ENCODE data around the gene NOL9.

Gene NOL9

DNA sequence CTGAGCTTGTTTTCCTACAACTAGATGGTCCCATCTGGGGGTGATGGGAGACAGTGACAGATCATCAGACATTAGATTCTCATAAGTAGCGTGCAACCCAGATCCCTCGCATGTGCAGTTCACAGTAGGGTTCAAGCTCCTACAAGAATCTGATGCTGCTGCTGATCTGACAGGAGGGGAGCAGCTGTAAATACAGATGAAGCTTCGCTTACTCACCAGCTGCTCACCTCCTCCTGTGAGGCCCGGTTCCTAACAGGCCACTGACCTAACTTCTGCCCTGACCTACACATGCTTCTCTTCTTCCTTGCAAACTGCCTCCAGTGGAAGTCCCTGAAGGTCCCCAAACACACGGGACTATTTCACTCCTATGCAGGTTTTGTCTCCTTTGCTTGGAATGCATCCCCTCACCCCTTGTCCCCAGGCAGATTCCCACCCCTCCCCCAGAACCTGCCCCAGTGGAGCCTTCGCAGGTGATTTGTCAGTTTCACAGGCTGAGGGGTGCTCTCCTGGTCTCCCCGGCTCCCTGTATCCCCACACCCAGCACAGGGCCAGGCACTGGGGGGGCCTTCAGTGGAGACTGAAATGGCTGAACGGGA, 19.8 kb upstream of the NOL9 start:
- Histone ChIP-seq H3K4me2 (ENCODE audit: low read length) (no peak overlapping the region), H3F3A (ENCODE audit: insufficient read depth, low read length) (no peaks in the 10 kb centered on the region)

DNA sequence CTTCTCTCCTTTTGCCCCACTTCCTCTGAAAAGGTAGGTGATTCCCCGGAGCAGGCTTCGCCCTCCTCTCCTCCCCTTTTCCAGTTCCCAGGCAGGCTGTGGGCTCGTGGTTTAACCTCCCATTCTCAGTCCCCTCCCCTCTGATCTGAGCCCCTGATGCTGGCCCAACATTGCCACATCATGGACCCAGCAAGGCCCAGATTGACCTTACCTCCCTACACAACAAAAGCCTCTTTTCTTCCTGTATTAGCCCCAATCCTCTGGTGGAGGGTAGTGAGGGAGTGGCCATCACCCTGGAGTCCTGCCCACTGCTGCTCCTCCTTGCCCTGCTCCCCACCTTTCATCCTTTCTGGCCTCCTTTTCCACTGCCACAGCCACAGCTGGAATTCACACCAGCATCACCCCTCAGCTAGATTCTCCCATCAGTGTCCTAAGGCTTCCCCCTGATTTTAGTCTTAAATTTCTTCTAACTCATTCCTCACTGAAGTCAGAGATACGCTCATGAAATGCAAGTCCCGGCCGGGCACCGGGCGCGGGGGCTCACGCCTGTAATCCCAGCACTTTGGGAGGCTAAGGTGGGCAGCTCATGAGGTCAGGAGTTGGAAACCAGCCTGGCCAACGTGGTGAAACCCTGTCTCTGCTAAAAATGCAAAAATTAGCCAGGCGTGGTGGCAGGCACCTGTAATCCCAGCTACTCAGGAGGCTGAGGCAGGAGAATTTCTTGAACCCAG, 18.5 kb upstream of the NOL9 start:
- Histone ChIP-seq H3K27me3 (ENCODE audit: insufficient read depth, low read length) (no peaks in the 10 kb centered on the region), H3K9me2 (ENCODE audit: low read depth, low read length) (no peaks in the 10 kb centered on the region), H3K4me1 (ENCODE audit: insufficient read depth, low read length, severe bottlenecking) (peaks cover 43% of the 10 kb centered on the region), H4K20me1 (ENCODE audit: insufficient read depth, low read length) (no peaks in the 10 kb centered on the region), H2AFZ (ENCODE audit: low read length) (no peak overlapping the region), H3K9ac (ENCODE audit: low read length) (no peak overlapping the region; the same call in 1 of the 2 replicates), H3K9me3 (ENCODE audit: low read length) (peaks cover 12% of the 10 kb centered on the region), H3F3A (ENCODE audit: insufficient read depth, low read length) (no peaks in the 10 kb centered on the region), H3K36me3 (ENCODE audit: insufficient read depth, low read length) (peaks cover 11% of the 10 kb centered on the region), H3K4me3 (ENCODE audit: low read depth, low read length, poor library complexity, severe bottlenecking) (no peak overlapping the region), H3K4me2 (ENCODE audit: low read length) (no peak overlapping the region), H3K79me2 (ENCODE audit: insufficient read depth, low read length) (no peaks in the 10 kb centered on the region), H3K27ac (ENCODE audit: low read depth, low read length, poor library complexity, severe bottlenecking) (peak overlapping the region; percentile 28)
- TF ChIP-seq, protein P1, sequence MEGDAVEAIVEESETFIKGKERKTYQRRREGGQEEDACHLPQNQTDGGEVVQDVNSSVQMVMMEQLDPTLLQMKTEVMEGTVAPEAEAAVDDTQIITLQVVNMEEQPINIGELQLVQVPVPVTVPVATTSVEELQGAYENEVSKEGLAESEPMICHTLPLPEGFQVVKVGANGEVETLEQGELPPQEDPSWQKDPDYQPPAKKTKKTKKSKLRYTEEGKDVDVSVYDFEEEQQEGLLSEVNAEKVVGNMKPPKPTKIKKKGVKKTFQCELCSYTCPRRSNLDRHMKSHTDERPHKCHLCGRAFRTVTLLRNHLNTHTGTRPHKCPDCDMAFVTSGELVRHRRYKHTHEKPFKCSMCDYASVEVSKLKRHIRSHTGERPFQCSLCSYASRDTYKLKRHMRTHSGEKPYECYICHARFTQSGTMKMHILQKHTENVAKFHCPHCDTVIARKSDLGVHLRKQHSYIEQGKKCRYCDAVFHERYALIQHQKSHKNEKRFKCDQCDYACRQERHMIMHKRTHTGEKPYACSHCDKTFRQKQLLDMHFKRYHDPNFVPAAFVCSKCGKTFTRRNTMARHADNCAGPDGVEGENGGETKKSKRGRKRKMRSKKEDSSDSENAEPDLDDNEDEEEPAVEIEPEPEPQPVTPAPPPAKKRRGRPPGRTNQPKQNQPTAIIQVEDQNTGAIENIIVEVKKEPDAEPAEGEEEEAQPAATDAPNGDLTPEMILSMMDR (IDR thresholded peaks at IDR 0.05; ENCODE audit: low read length), result no peak
- no peak for TF ChIP-seq EZH2 (IDR thresholded peaks at IDR 0.05; ENCODE audit: borderline replicate concordance, low read length)

More for the DNA sequence above, 19.8 kb upstream of the NOL9 start:
- no peak overlapping the region for H3K9ac ChIP-seq (ENCODE audit: low read length)
- H3K79me2 ChIP-seq (ENCODE audit: insufficient read depth, low read length), result no peaks in the 10 kb centered on the region
- peaks cover 11% of the 10 kb centered on the region for H3K36me3 ChIP-seq (ENCODE audit: insufficient read depth, low read length)
- no peaks in the 10 kb centered on the region for H3K27me3 ChIP-seq (ENCODE audit: insufficient read depth, low read length)
- H3K9me3 ChIP-seq (ENCODE audit: low read length), result peaks cover 10% of the 10 kb centered on the region
- H4K20me1 ChIP-seq (ENCODE audit: insufficient read depth, low read length), result no peaks in the 10 kb centered on the region
- TF ChIP-seq, protein P1 (IDR thresholded peaks at IDR 0.05; ENCODE audit: low read length), result no peak
- no peak for TF ChIP-seq EZH2 (IDR thresholded peaks at IDR 0.05; ENCODE audit: borderline replicate concordance, low read length)
- no peaks in the 10 kb centered on the region for H3K9me2 ChIP-seq (ENCODE audit: low read depth, low read length)
- H2AFZ ChIP-seq (ENCODE audit: low read length), result no peak overlapping the region
- H3K27ac ChIP-seq (ENCODE audit: low read depth, low read length, poor library complexity, severe bottlenecking), result no peak overlapping the region
- no peak overlapping the region for H3K4me3 ChIP-seq (ENCODE audit: low read depth, low read length, poor library complexity, severe bottlenecking)
- H3K4me1 ChIP-seq (ENCODE audit: insufficient read depth, low read length, severe bottlenecking), result peaks cover 49% of the 10 kb centered on the region

DNA sequence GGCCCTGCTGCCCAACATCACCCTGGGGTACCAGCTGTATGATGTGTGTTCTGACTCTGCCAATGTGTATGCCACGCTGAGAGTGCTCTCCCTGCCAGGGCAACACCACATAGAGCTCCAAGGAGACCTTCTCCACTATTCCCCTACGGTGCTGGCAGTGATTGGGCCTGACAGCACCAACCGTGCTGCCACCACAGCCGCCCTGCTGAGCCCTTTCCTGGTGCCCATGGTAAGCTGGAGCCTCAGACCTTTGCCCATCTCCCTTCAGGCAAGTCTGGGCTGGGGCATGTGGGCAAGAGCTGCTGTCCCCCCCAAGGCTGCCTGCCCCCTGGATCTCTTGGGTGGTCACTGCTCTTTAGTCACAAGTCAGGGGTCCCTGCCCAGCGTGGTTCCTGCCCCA, 16.7 kb upstream of the NOL9 start:
- Histone ChIP-seq H3K4me2 (ENCODE audit: low read length) (no peak overlapping the region), H3K9ac (ENCODE audit: low read length) (no peak overlapping the region)

More for the DNA sequence above, 16.7 kb upstream of the NOL9 start:
- H3F3A ChIP-seq (ENCODE audit: insufficient read depth, low read length), result no peaks in the 10 kb centered on the region
- TF ChIP-seq EZH2 (IDR thresholded peaks at IDR 0.05; ENCODE audit: borderline replicate concordance, low read length), result no peak
- TF ChIP-seq, protein P1 (IDR thresholded peaks at IDR 0.05; ENCODE audit: low read length), result no peak
- H3K27me3 ChIP-seq (ENCODE audit: insufficient read depth, low read length), result no peaks in the 10 kb centered on the region
- H3K9me2 ChIP-seq (ENCODE audit: low read depth, low read length), result no peaks in the 10 kb centered on the region
- peaks cover 35% of the 10 kb centered on the region for H3K4me1 ChIP-seq (ENCODE audit: insufficient read depth, low read length, severe bottlenecking)
- H3K9me3 ChIP-seq (ENCODE audit: low read length), result peaks cover 12% of the 10 kb centered on the region
- peak overlapping the region; percentile 85 for H3K27ac ChIP-seq (ENCODE audit: low read depth, low read length, poor library complexity, severe bottlenecking)
- no peaks in the 10 kb centered on the region for H3K79me2 ChIP-seq (ENCODE audit: insufficient read depth, low read length)
- no peaks in the 10 kb centered on the region for H4K20me1 ChIP-seq (ENCODE audit: insufficient read depth, low read length)
- H3K36me3 ChIP-seq (ENCODE audit: insufficient read depth, low read length), result peaks cover 11% of the 10 kb centered on the region
- no peak overlapping the region for H2AFZ ChIP-seq (ENCODE audit: low read length)
- no peak overlapping the region for H3K4me3 ChIP-seq (ENCODE audit: low read depth, low read length, poor library complexity, severe bottlenecking)

Data from OCI-LY1 (cell line).